GM18951 (cell line): ENCODE measurements around the gene COQ5.
A peak's percentile ranks its signal among the peaks of the same experiment; 100 is the strongest.
"Not testable (repeated sequence)": the region's sequence is repeated elsewhere in the genome, so short reads cannot be mapped to it uniquely, and the experiment has no call there.

Source experiments
- POLR2A ChIP-seq: IDR thresholded peaks from 4 replicates; pipeline ENCODE4 v1.6.1; 2011; ENCODE audit warnings: mild to moderate bottlenecking; ENCODE audit not compliant: insufficient read length, insufficient read depth; ENCODE audit errors: extremely low read depth
- in situ Hi-C: fragments of 300-500 bp; cut with MboI; formaldehyde crosslinking; loops from one replicate; pipeline ENCODE4 v1.12.0; 2022; ENCODE audit warnings: low sequenced_read_pairs, mixed read lengths, inconsistent platforms; ENCODE audit not compliant: unreplicated experiment

The COQ5 gene

DNA sequence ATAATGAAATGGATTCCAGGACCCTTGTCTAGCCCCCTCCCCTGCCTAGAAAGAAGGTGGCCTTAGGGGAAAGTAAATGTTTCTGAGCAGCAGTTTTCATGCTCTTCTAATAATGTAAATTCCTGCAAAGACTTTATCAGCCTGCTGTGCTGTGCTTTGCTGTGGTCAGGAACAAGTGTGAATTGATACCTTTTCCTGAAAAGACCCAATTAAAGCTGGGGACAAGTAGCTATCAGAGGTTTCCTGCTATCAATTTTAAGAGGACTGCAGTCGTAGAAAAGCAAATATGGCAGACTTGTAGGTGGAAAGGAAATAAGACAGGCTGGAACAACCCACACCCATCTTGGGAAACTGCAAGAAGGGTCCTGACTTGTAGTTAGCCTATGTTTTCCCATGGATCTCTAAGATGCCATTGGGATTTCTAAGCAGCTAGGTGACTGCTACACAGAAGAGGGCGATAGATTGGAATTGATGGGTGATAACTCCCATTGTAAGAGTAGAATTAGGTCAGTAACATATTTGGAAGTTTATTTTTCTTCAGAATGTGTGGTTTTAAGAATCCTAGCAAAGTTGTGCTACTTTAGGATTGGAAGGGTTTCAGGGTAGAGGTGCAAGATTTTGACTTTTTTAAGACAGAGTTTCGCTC, 30.0 kb downstream of the COQ5 start:
- no peak for TF ChIP-seq POLR2A
- in situ Hi-C loops, result no loop called here

DNA sequence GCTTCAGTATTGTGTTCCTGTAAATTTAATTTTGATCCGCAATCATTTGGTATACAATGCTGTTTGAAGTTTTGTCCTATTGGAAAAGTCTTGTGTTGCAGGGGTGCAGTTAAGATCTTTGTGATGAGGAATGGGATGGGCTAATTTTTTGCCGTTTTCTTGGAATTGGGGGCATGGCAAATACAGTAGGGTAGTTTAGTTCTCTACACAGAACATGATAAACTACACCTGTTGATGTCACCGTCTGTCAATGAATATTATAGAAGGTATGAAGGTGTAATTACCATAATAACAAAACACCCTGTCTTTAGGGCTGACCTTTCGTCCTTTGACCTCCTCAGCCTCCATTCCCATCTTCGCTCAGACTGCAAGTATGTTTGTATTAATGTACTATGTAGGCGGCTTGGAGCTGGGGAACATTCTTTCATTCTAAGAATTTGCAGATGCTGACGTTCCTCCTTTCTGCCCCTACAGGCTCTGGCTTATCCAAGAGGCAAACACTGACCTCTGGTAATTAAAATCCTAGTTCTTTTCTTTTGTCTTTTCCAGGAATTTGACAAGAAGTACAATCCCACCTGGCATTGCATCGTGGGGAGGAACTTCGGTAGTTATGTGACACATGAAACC, 31.3 kb downstream of the COQ5 start:
- in situ Hi-C loops, result no loop called here
- TF ChIP-seq POLR2A, result no peak

DNA sequence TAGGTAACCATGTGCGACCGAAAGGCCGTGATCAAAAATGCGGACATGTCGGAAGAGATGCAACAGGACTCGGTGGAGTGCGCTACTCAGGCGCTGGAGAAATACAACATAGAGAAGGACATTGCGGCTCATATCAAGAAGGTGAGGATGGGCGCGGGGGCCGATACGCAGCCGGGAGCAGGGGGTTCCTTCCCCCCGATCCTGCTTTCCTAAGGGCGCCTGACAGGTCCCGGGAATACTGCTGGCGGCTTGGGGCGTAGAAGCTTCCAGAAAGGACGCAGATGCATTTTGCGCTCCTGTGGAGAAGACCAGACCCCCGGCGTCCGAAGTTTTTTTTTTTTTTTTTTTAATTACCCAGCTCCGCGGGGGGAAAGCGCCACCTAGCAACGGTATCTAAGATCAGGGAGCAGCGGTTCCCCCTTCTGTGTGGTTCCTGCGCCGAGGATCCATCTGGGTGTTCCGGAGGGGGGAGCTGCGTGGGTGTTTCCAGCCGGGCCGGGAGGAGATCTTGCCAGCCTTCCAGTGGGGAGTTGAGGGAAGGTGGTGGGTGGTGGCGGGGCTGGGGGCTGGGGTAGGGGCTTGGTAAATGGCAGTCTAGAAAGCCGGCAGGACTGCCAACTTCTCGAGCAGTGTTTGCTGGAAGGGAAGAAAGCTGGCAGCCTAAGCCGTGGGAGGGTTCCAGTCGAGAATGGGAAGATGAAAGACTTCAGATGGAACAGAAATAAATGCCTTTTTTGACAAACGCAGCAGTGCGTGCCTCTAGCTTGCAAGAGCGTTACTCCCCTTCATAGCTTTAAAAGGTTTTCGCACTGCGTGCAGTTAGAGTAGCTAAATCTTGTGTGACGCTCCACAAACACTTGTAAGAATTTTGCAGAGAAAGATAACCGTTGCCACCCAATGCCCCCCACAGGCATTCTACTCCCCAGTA, 32.3 kb downstream of the COQ5 start:
- in situ Hi-C loops, result no loop called here
- no peak for TF ChIP-seq POLR2A

DNA sequence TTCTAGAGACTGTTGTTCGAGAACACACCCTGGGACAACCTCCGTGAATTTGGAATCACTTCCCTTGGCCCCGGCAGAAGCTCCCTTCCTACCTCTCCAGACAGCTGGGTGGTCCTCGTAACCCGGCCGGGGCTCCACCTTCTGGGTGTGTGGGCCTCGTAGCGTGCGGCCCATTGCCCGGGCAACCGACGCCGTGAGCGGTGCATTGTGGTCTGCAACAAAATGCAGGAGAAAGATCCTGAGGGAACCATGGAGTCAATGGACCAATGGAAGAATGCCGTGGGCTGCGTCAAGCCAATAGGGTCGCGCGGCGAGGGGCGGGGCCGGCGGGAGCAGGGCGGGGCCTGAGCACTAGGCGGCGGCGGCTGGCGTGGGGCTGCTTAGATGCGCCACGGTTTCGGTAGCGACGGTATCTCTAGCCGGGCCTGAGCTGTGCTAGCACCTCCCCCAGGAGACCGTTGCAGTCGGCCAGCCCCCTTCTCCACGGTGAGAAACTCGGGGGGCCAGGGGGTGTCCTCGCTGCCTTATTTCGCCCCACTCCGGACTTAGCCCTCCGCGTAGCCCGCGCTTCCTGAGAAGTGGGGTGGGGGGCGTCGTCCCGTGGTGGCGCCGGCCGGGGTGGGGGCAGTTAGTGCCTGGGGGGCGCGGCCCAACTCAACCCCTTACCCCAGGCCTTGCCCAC, 33.1 kb downstream of the COQ5 start, which contains the start of gene DYNLL1:
TSS of gene DYNLL1 (plus strand) at position 383 of the 682 bp plus-strand sequence. CDS start 309 bp downstream, outside the sequence.
- peak; percentile 98 for TF ChIP-seq POLR2A
- in situ Hi-C loops, result no loop called here

DNA sequence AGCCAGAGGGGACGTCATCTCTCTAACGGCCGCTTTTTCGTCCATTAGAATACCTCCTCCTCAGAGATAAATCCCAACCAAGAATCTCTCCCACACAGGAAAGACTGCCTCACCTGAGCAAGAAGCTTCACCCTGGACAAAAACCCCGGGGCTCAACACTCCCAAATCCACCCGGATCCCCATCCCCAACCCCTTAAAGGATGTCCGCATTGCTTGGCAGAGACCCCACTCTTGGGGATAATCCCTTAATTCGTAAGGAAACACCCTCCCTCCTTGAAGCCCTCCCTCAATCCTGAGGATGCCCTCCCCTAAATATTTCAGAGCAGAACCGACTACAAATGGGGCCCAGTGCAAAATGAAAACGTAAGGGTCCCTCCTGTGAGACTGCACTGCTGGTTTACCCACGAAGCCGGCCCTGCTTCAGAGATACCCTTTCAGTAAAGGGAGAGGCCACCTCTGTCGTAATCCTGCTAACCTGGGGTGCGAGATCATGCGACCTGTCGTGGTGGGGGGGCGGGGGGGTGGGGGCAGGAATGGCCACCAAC, 33.7 kb downstream of the COQ5 start:
- in situ Hi-C loops, result no loop called here
- no peak for TF ChIP-seq POLR2A

DNA sequence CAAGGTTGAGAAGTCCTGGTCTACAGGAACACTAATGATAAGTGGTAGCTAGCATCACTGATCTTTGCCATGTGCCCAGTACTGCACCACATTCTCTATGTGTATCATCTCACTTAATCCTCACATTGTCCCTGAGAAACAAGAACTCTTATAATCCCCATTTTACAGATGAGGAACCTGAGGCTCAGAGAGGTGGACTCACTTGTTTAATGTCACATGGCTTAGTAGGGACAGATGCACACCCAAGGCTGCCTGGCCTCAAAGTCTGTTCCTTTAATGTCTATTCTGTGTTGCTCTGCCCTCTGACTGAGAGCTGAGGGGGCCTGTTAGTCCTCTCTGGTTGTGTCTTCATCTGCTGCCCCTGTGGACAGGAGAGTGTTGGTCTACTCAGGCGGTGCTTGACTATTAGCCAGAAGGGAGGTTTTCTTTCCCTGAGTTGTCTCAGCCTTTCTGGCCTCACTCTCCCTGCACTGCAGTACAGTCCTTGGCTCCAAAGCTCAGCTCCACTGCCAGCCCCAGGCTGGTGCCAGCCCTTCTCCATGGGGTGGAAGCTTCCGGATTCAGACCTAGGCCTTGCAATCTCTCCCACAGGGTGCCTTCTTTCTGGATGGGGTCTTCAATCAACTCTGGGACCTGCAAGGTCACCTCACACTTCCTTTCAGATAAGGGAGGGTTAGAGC, 38.0 kb downstream of the COQ5 start:
- in situ Hi-C loops, result no loop called here
- TF ChIP-seq POLR2A, result no peak

DNA sequence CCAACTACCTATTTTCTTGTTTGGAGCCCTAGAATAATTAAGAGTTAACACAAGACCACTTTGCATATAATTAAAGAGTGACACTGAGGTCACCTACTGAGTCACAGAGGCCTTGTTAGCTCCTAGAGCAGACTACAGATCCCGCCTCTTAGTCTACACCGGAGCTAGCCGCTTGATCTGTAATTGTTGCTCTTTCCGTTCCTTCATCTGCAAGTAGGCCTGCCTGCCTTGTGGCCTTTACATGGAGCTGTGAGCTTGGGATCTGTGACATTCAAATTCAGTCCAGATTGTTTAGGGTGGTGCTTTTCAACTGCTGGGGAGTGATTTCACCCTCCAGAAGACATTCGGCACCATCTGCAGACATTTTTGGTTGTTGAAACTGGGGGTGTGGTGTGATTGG, 38.6 kb downstream of the COQ5 start:
- in situ Hi-C loops, result no loop called here
- TF ChIP-seq POLR2A, result no peak

DNA sequence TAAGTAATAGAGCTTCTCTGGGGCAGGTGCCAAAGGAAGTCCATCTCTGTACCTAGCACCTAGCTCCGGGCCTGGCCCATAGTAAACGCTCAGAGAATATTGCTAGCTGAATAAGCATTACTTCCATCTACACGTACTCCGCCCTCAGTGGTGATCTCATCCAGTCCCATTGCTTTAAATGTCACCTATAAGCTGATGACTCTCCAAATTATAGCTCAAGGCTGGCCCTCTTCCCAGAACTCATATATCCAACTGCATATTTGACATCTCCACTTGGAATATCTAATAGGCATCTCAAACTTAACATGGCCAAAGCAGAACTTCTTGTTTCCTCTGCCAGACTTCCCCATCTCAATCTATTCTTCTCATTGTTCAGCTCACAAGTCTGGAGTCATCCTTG, 39.9 kb downstream of the COQ5 start:
- no peak for TF ChIP-seq POLR2A
- in situ Hi-C loops, result no loop called here

DNA sequence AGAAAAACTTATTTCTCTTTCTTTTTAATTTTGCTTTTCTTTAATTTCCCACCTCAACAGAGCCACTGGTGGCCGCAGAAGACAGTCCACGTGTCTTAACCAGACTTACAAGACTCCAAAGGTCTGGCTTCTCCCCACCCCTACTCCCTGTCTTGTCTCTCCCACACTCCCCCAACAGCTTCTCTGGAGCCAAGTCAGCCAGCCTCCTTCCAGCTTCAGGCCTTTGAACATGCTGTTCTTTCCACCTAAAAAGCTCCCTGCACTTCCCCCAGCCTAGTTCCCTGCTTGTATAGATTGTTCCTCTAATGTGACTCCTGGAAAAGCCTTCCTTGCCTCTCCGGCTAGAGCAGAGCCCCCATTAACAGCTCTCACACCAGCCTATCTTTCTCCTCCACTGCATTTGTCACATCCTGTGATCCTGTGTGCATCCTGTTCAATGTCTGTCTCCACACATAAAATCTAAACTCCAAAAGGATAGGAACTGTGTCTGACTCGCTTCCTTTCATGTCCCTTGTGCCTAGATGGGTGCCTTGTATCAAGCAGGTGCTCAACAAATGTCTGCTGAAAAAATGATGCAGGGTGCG, 40.8 kb downstream of the COQ5 start:
- TF ChIP-seq POLR2A, result no peak
- in situ Hi-C loops, result no loop called here

DNA sequence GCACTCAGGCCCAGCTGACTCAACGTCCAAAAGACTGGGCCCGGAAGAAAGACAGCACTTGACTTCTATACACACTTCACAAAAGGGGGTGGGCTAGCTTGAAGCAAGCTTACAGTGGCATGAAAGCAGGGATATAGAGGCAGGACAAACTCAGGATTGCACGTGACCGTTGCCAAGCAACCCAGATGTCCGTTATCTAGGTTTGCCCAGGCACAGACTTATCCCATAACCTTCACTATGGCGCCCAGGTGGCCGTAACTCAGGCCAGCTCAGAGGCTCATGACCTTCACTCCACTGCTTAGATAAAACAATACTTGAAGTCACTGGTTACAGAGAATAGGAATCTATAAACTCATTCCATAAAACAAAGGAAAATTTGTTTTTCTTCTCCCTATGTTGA, 41.4 kb downstream of the COQ5 start:
- in situ Hi-C loops, result not testable (repeated sequence)

DNA sequence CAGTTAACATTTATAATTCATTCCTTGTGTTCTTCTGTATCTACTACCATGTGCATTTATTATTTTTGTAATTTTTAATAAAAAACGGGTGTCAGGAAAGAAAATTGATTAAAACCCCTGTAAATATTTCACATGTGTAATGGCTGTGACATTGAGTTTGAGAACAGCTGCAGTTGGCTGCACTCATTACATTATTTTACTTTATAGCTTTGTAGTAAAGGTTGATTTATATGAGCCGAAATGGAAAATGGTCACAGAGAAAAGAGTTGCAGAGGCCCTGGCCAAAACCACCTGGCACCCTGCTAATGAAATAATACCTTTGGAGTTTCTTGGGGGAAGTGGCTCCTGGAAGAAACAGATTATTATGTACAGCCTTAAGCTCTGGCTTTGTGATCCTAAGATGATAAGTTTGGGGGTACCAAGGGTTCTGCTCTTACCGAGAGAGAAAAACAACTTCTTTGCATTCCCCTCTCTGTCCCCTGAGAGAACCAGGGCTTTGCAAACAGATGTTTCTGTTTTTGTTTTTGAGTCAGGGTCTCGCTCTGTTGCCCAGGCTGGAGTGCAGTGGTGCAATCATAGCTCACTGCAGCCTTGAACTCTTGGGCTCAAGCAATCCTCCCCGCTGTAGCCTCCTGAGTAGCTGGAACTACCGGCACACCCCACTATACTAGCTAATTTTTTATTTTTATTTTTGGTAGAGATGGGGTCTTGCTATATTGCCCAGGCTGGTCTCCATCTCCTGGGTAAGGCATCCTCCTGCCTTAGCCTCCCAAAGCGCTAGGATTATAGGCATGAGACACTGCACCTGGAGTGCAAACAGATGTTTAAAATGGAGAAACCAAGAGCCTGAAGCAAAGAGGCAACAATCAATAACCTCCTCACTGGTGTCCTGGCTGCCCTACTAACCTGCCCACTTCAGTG, 42.7 kb downstream of the COQ5 start:
- no peak for TF ChIP-seq POLR2A
- in situ Hi-C loops, result no loop called here
